CD14-positive monocyte (primary cell): ENCODE results near the gene CNNM3. TPM values are rescaled to one million over a fixed set of nuclear protein-coding genes. Genes with fewer than 3 reads are reported as not detected.

Experiments used
- DNase-seq, 3 donors: peaks; one replicate each; pipeline ENCODE4 v3.0.0-alpha.2; 2011 to 2022
- H2AFZ ChIP-seq: 2 replicates; pipeline ENCODE4 v1.6.0; 2012; ENCODE audit warnings: mild to moderate bottlenecking, low read depth, low read length, inconsistent platforms; ENCODE audit not compliant: insufficient read depth, poor library complexity, severe bottlenecking
- H3K27ac ChIP-seq, 2 donors: 1 replicate in 1 of 2; 2 replicates in 1 of 2; pipeline ENCODE4 v1.5.1; 2012 to 2013; ENCODE audit warnings: low read length in 2 of 2, control low read depth in 1 of 2, inconsistent platforms in 1 of 2, low read depth in 1 of 2, mild to moderate bottlenecking in 1 of 2
- H3K27me3 ChIP-seq, 2 donors: one replicate each; pipeline versions ENCODE4 v1.6.0 to v1.6.1; 2011 to 2013; ENCODE audit warnings: low read length in 2 of 2; ENCODE audit not compliant: control insufficient read depth in 2 of 2, insufficient read depth in 2 of 2
- H3K36me3 ChIP-seq, 2 donors: replicated peaks in 1 of 2; 1 replicate in 1 of 2; 2 replicates in 1 of 2; pipeline versions ENCODE4 v1.5.1 to v1.6.1; 2012 to 2013; ENCODE audit warnings: low read length in 2 of 2, control low read depth in 1 of 2, inconsistent platforms in 1 of 2, mild to moderate bottlenecking in 1 of 2; ENCODE audit not compliant: insufficient read depth in 2 of 2, control insufficient read depth in 1 of 2
- H3K4me1 ChIP-seq, 2 donors: 1 replicate in 1 of 2; 2 replicates in 1 of 2; pipeline versions ENCODE4 v1.5.1 to v1.6.1; 2012 to 2013; ENCODE audit warnings: low read length in 2 of 2, control low read depth in 1 of 2, inconsistent platforms in 1 of 2, mild to moderate bottlenecking in 1 of 2, moderate library complexity in 1 of 2; ENCODE audit not compliant: insufficient read depth in 2 of 2, control insufficient read depth in 1 of 2
- H3K4me2 ChIP-seq: replicated peaks from 2 replicates; pipeline ENCODE3; 2012; ENCODE audit warnings: low read length, moderate library complexity, mild to moderate bottlenecking; ENCODE audit not compliant: poor library complexity, severe bottlenecking; ENCODE audit errors: extremely low read depth
- H3K4me3 ChIP-seq, 3 experiments: fragments of 200-600 bp in 1 of 3; sonication (generic) in 1 of 3; replicated peaks in 1 of 3; 1 replicate in 2 of 3; 2 replicates in 1 of 3; pipeline ENCODE4 v1.5.1; 2011 to 2013; ENCODE audit warnings: low read length in 3 of 3, mild to moderate bottlenecking in 3 of 3, control low read depth in 2 of 3, low read depth in 2 of 3, inconsistent platforms in 1 of 3, moderate library complexity in 1 of 3
- H3K79me2 ChIP-seq: 2 replicates; pipeline ENCODE4 v1.6.0; 2012; ENCODE audit warnings: mild to moderate bottlenecking, control low read depth, inconsistent platforms, low read length, moderate library complexity; ENCODE audit not compliant: insufficient read depth
- H3K9ac ChIP-seq: 2 replicates; pipeline ENCODE4 v1.6.0; 2017; ENCODE audit warnings: low read length, mild to moderate bottlenecking; ENCODE audit not compliant: insufficient read depth, poor library complexity, severe bottlenecking
- H3K9me3 ChIP-seq, 2 donors: replicated peaks in 1 of 2; 1 replicate in 1 of 2; 2 replicates in 1 of 2; pipeline versions ENCODE4 v1.5.1 to v1.6.1; 2012 to 2013; ENCODE audit warnings: low read length in 2 of 2, control low read depth in 1 of 2; ENCODE audit not compliant: control insufficient read depth in 1 of 2, insufficient read depth in 1 of 2
- H4K20me1 ChIP-seq: 2 replicates; pipeline ENCODE4 v1.6.0; 2012; ENCODE audit warnings: mild to moderate bottlenecking, low read length, control low read depth, moderate library complexity; ENCODE audit not compliant: insufficient read depth
- H3K27ac Mint-ChIP-seq, 7 donors: one replicate each; pipeline ENCODE4 v1.8.0; 2020; ENCODE audit warnings: mild to moderate bottlenecking in 7 of 7, mixed read lengths in 7 of 7, moderate library complexity in 6 of 7, inconsistent platforms in 2 of 7
- H3K27me3 Mint-ChIP-seq, 3 donors: one replicate each; pipeline ENCODE4 v1.8.0; 2021 to 2022; ENCODE audit warnings: low read depth in 3 of 3, mild to moderate bottlenecking in 3 of 3, mixed read lengths in 3 of 3, moderate library complexity in 3 of 3, inconsistent platforms in 1 of 3
- H3K36me3 Mint-ChIP-seq, 2 donors: one replicate each; pipeline ENCODE4 v1.8.0; 2020; ENCODE audit warnings: mixed read lengths in 2 of 2, inconsistent platforms in 1 of 2, mild to moderate bottlenecking in 1 of 2
- H3K4me1 Mint-ChIP-seq: one replicate; pipeline ENCODE4 v1.8.0; 2020; ENCODE audit warnings: mild to moderate bottlenecking, mixed read lengths
- H3K4me3 Mint-ChIP-seq, 2 donors: one replicate each; pipeline ENCODE4 v1.8.0; 2020; ENCODE audit warnings: mild to moderate bottlenecking in 2 of 2, mixed read lengths in 2 of 2, moderate library complexity in 1 of 2
- H3K9me3 Mint-ChIP-seq, 7 donors: one replicate each; pipeline ENCODE4 v1.8.0; 2020 to 2022; ENCODE audit warnings: mixed read lengths in 7 of 7, mild to moderate bottlenecking in 6 of 7, moderate library complexity in 6 of 7, inconsistent platforms in 2 of 7
- WGBS: methylation state at CpG from one replicate; pipeline ENCODE4 v1.1.5; 2013; ENCODE audit warnings: missing lambda C conversion rate; ENCODE audit not compliant: insufficient coverage; 5-methylcytosine and 5-hydroxymethylcytosine counted together
- intact Hi-C, 2 donors: fragments of 100-400 bp; cut with micrococcal nuclease; formaldehyde crosslinking; loops; one replicate each; pipeline versions ENCODE4 v1.15.0 to v1.15.1; 2023
- polyA plus RNA-seq, 3 donors: library from polyadenylated mRNA; depleted of rRNA in 1 of 3; unstranded in 2 of 3; stranded (reverse) in 1 of 3; fragments of 300-500 nt in 2 of 3; fragments of >200 nt in 1 of 3; fragmentation: Illumina TruSeq in 2 of 3; gene quantifications; 1 replicate in 2 of 3; 2 replicates in 1 of 3; pipeline ENCODE4 v1.2.3, GENCODE V29; 2012 to 2021
- TF ChIP-seq, protein P1 (sequence below): fragments of 200-600 bp; IDR thresholded peaks from one replicate; pipeline ENCODE4 v1.8.0; 2022; ENCODE audit warnings: antibody characterized with exemption, mild to moderate bottlenecking

Gene CNNM3
- polyA plus RNA-seq, 3 donors = 1.2 to 12.0 (median 4.9) TPM

DNA sequence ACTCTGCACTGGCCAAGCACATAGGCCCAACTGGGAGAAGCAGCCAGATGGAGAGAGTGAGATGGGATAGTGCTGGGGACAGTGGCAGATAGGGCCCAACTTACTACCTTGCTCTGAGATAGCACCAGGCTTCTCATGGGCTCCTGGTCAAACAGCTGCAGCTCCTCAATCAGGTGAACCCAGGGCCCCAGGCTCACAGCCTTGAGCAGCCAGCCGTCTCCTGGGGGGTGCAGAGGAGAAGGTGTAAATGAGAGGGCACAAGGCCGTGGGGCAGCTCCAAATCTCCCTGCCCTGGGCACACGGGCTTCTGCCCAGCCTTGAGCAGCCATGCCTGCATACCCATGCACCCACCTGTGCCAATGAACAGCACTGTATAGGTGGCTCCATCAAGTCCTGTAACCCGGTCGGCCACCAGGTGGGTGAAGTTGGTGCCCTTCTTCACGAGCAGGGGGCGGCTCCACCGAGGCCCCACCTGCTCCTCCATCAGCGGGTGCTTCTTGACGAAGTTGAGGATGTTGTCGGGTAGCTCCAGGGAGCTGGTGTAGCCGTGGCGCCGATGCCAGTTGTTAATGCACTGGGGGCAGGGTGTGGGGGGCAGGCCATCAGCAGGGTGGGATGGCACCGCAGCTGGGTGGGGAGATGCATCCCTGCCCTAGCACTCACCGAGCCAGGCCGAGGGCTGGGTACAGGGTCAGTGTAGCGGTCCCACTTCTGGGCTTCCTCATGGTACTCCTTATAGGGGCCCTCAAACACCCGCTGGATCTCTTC lies 47.7 kb downstream of the CNNM3 start:
- TF ChIP-seq, protein P1, sequence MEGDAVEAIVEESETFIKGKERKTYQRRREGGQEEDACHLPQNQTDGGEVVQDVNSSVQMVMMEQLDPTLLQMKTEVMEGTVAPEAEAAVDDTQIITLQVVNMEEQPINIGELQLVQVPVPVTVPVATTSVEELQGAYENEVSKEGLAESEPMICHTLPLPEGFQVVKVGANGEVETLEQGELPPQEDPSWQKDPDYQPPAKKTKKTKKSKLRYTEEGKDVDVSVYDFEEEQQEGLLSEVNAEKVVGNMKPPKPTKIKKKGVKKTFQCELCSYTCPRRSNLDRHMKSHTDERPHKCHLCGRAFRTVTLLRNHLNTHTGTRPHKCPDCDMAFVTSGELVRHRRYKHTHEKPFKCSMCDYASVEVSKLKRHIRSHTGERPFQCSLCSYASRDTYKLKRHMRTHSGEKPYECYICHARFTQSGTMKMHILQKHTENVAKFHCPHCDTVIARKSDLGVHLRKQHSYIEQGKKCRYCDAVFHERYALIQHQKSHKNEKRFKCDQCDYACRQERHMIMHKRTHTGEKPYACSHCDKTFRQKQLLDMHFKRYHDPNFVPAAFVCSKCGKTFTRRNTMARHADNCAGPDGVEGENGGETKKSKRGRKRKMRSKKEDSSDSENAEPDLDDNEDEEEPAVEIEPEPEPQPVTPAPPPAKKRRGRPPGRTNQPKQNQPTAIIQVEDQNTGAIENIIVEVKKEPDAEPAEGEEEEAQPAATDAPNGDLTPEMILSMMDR = no peak
- peaks cover 60% of the 10 kb centered on the region for H3K4me1 Mint-ChIP-seq
- Histone ChIP-seq H3K4me2 (peak overlapping the region; percentile 14), H2AFZ (no peak overlapping the region), H3K79me2 (no peaks in the 10 kb centered on the region), H3K9ac (no peak overlapping the region), H3K4me1 (peaks cover 57 to 60% of the 10 kb centered on the region in 2 donors), H3K9me3 (no peaks in the 10 kb centered on the region), H4K20me1 (peaks cover 14% of the 10 kb centered on the region), H3K4me3 (peak overlapping the region in 1 of 3 experiments; percentile 36), H3K27me3 (peaks cover 0 to 73% of the 10 kb centered on the region in 2 donors), H3K36me3 (no peaks in the 10 kb centered on the region), H3K27ac (no peak overlapping the region)
- intact Hi-C loops = no loop called here
- H3K4me3 Mint-ChIP-seq = peak overlapping the region in 1 of 2 donors; percentile 75
- WGBS = 96% methylated on average over 12 of the region's 19 CpGs
- peaks cover 24 to 27% of the 10 kb centered on the region in 2 donors for H3K36me3 Mint-ChIP-seq
- peak in 1 of 3 donors; percentile 4 for DNase-seq
- peak overlapping the region in 6 of 7 donors; percentile 19 to 89 (median 72) for H3K27ac Mint-ChIP-seq
- H3K27me3 Mint-ChIP-seq = peaks cover 44 to 86% (median 56%) of the 10 kb centered on the region in 3 donors
- H3K9me3 Mint-ChIP-seq = peaks cover 0 to 3% (median 1%) of the 10 kb centered on the region in 7 donors

GRCh38 chr2:96864343-96865091 lies 48.4 kb downstream of the CNNM3 start:
- DNase-seq = peak in 1 of 3 donors; percentile 4
- intact Hi-C loops = no loop called here
- Mint-ChIP-seq H3K36me3 (peaks cover 24 to 27% of the 10 kb centered on the region in 2 donors), H3K27ac (no peak overlapping the region), H3K4me1 (peaks cover 56% of the 10 kb centered on the region), H3K27me3 (peaks cover 37 to 84% (median 48%) of the 10 kb centered on the region in 3 donors), H3K4me3 (no peak overlapping the region), H3K9me3 (peaks cover 0 to 3% (median 0%) of the 10 kb centered on the region in 7 donors)
- no peaks in the 10 kb centered on the region for H3K79me2 ChIP-seq
- no peaks in the 10 kb centered on the region for H3K9me3 ChIP-seq
- H4K20me1 ChIP-seq = peaks cover 14% of the 10 kb centered on the region
- 96% methylated on average over 21 of the region's 25 CpGs for WGBS
- H3K9ac ChIP-seq = no peak overlapping the region
- TF ChIP-seq, protein P1 = no peak
- no peak overlapping the region for H3K27ac ChIP-seq
- no peak overlapping the region for H3K4me3 ChIP-seq
- H3K36me3 ChIP-seq = no peaks in the 10 kb centered on the region
- H3K4me1 ChIP-seq = peaks cover 58 to 66% of the 10 kb centered on the region in 2 donors
- H3K4me2 ChIP-seq = no peak overlapping the region
- H3K27me3 ChIP-seq = peaks cover 0 to 65% of the 10 kb centered on the region in 2 donors
- H2AFZ ChIP-seq = no peak overlapping the region
